ENCODE measurements around the gene IFT74. TPM values are rescaled to one million over a fixed set of nuclear protein-coding genes. Genes with fewer than 3 reads are reported as not detected.

IFT74 gene
- total RNA-seq, 2 experiments from 2014 or later: 3.4 to 10.2 TPM

- no peaks in the 10 kb centered on the region for H3K4me1 ChIP-seq (ENCODE audit: insufficient read depth, low read length, poor library complexity, severe bottlenecking)
- no TSS peak for BruUV-seq (replicated peaks)
- H3K79me2 ChIP-seq (ENCODE audit: insufficient read depth, low read depth, low read length): no peaks in the 10 kb centered on the region
- H3K36me3 ChIP-seq (ENCODE audit: insufficient read depth, low read length): no peaks in the 10 kb centered on the region
- H2AFZ ChIP-seq (ENCODE audit: low read length): no peak overlapping the region
- ChIA-PET CTCF (ENCODE audit: unreplicated experiment) (no interaction called here), POLR2A (interaction anchor here (1.2 kb wide), 1 partner anchor 12 kb away, joined by 3 read pairs; no protein-coding TSS in a partner anchor)
- H4K20me1 ChIP-seq (ENCODE audit: insufficient read depth, low read length): no peaks in the 10 kb centered on the region
- intact Hi-C loops (cut with micrococcal nuclease; ENCODE audit: unreplicated experiment): no loop called here
- no peak overlapping the region for H3K27ac ChIP-seq (ENCODE audit: low read depth, low read length, poor library complexity, severe bottlenecking)
- no peak overlapping the region for H3K4me3 ChIP-seq (ENCODE audit: low read depth, low read length, poor library complexity, severe bottlenecking)
- no peaks in the 10 kb centered on the region for H3K9me3 ChIP-seq (ENCODE audit: low read length)
- no peak for DNase-seq (ENCODE audit: low spot score)
- H3K9me2 ChIP-seq (ENCODE audit: insufficient read depth, low read length): no peaks in the 10 kb centered on the region
- TF ChIP-seq EZH2phosphoT487 (IDR thresholded peaks at IDR 0.05; ENCODE audit: borderline replicate concordance, low read depth, low read length) (no peak), CTCF (conservative IDR thresholded peaks at IDR 0.05; ENCODE audit: low read length) (no peak)
- H3K4me2 ChIP-seq (ENCODE audit: low read length): no peak overlapping the region
Observed at GRCh38 chr9:27003426-27004077, 47.3 kb downstream of the IFT74 start.

GRCh38 chr9:27005491-27005890 is 49.3 kb downstream of the IFT74 start, which contains the start of gene LRRC19:
Gene LRRC19 (minus strand): TSS chr9:27005672. CDS start chr9:26999694, 5,978 bp downstream.
- Histone ChIP-seq H3K4me2 (ENCODE audit: low read length) (no peak within 1 kb of the TSS), H3K4me3 (ENCODE audit: low read depth, low read length, poor library complexity, severe bottlenecking) (no peak within 1 kb of the TSS), H4K20me1 (ENCODE audit: insufficient read depth, low read length) (no peaks in the 10 kb centered on the region), H3K4me1 (ENCODE audit: insufficient read depth, low read length, poor library complexity, severe bottlenecking) (no peaks in the 10 kb centered on the region), H3K27ac (ENCODE audit: low read depth, low read length, poor library complexity, severe bottlenecking) (no peak within 1 kb of the TSS), H3K36me3 (ENCODE audit: insufficient read depth, low read length) (no peaks in the 10 kb centered on the region), H3K79me2 (ENCODE audit: insufficient read depth, low read depth, low read length) (no peaks in the 10 kb centered on the region), H3K9me3 (ENCODE audit: low read length) (no peaks in the 10 kb centered on the region), H3K9me2 (ENCODE audit: insufficient read depth, low read length) (no peaks in the 10 kb centered on the region), H2AFZ (ENCODE audit: low read length) (no peak within 1 kb of the TSS)
- no peak for DNase-seq (ENCODE audit: low spot score)
- ChIA-PET POLR2A (no interaction called here), CTCF (ENCODE audit: unreplicated experiment) (no interaction called here)
- intact Hi-C loops (cut with micrococcal nuclease; ENCODE audit: unreplicated experiment): no loop called here
- no TSS peak for BruUV-seq (replicated peaks)
- TF ChIP-seq CTCF (conservative IDR thresholded peaks at IDR 0.05; ENCODE audit: low read length): no peak
- TF ChIP-seq EZH2phosphoT487 (IDR thresholded peaks at IDR 0.05; ENCODE audit: borderline replicate concordance, low read depth, low read length): no peak

- Histone ChIP-seq H3K79me2 (ENCODE audit: insufficient read depth, low read depth, low read length) (no peaks in the 10 kb centered on the region), H3K9me2 (ENCODE audit: insufficient read depth, low read length) (no peaks in the 10 kb centered on the region), H3K9me3 (ENCODE audit: low read length) (no peaks in the 10 kb centered on the region), H3K4me2 (ENCODE audit: low read length) (no peak overlapping the region), H3K4me3 (ENCODE audit: low read depth, low read length, poor library complexity, severe bottlenecking) (no peak overlapping the region), H3K27ac (ENCODE audit: low read depth, low read length, poor library complexity, severe bottlenecking) (no peak overlapping the region), H3K36me3 (ENCODE audit: insufficient read depth, low read length) (no peaks in the 10 kb centered on the region), H3K4me1 (ENCODE audit: insufficient read depth, low read length, poor library complexity, severe bottlenecking) (no peaks in the 10 kb centered on the region), H4K20me1 (ENCODE audit: insufficient read depth, low read length) (no peaks in the 10 kb centered on the region), H2AFZ (ENCODE audit: low read length) (no peak overlapping the region)
- ChIA-PET CTCF (ENCODE audit: unreplicated experiment) (no interaction called here), POLR2A (interaction anchor here (0.7 kb wide), 1 partner anchor 43 kb away, joined by 4 read pairs; no protein-coding TSS in a partner anchor)
- intact Hi-C loops (cut with micrococcal nuclease; ENCODE audit: unreplicated experiment): no loop called here
- no peak for DNase-seq (ENCODE audit: low spot score)
- no TSS peak for BruUV-seq (replicated peaks)
- TF ChIP-seq CTCF (conservative IDR thresholded peaks at IDR 0.05; ENCODE audit: low read length) (no peak), EZH2phosphoT487 (IDR thresholded peaks at IDR 0.05; ENCODE audit: borderline replicate concordance, low read depth, low read length) (no peak)
Observed at GRCh38 chr9:27019589-27019988, 63.4 kb downstream of the IFT74 start.

All from OCI-LY7 (cell line).